Superior temporal gyrus (tissue), 1 donor: ENCODE results near the gene SPATS2.

Experiments
- DNase-seq: peaks from one replicate; pipeline ENCODE4 v3.0.0-alpha.2; 2016; ENCODE audit errors: extremely low spot score

Gene SPATS2

DNA sequence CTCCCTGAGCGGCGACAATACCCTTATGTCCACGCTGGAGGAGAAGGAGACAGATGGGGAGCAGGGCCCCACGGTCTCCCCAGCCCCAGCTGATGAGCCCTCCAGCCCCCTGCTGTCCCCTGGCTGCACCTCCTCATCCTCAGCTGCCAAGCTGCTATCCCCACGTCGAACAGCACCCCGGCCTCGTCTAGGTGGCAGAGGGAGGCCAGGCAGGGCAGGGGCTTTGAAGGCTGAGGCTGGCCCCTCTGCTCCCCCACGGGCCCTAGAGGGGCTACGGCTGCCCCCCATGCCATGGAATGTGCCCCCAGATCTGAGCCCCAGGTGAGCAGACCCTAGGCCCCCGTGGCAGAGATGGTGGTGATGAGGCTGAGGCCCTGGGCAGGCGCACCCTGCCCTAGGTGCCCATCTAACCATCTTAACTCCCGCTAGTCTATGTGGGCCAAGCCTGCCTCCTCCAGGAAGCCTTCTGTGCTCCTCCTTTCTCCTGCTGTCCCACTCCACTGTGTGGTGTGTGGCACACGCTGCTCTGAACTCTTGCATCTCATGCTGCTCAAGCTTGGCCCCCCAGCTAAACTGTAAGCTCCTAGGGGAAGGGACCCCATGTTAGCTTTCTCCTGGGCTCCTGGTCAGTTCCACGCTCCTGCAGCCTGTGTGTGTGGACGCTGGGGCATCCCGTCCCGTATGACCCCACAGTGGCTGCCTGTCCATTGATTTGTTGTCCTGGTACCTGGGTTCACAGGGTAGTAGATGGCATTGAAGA lies 188.5 kb downstream of the SPATS2 start:
- DNase-seq = no peak

DNA sequence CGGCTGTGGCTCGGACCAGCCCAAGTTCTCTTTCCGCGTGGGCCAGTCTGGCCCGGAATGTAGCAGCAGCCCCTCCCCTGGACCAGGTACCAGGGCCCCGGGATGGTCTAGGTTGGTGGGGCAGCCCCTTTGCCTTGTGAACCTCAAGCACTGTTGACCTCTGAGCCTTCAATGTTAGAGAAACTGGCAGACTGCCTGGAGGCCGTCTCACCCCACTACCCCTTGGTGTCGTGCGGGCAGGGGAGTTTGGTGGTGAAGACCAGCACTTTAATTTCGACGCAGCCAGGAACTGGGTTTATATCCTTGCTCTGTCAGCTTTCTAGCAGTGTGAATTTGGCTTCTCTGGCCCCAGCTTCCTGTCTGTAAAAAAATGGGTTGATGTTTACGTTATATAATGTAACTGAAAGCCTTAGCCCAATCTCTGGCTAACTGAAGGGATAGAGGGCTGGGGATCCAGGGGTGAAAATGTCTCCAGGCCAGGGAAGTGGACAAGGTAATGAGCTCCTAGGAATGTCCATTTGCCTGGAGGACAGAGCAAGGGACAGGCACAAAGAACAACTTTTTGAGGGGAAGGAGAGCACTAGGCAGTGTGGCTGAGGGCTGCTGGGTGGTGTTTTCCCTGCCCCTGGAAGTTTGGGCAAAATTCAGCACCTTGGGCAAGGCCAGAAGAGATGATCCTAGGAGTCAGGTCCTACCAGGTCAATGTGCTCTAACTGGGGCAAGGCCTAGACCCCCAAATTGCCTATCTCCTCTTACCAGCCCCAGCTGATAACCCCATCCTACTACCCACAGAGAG lies 189.3 kb downstream of the SPATS2 start:
- DNase-seq = no peak

DNA sequence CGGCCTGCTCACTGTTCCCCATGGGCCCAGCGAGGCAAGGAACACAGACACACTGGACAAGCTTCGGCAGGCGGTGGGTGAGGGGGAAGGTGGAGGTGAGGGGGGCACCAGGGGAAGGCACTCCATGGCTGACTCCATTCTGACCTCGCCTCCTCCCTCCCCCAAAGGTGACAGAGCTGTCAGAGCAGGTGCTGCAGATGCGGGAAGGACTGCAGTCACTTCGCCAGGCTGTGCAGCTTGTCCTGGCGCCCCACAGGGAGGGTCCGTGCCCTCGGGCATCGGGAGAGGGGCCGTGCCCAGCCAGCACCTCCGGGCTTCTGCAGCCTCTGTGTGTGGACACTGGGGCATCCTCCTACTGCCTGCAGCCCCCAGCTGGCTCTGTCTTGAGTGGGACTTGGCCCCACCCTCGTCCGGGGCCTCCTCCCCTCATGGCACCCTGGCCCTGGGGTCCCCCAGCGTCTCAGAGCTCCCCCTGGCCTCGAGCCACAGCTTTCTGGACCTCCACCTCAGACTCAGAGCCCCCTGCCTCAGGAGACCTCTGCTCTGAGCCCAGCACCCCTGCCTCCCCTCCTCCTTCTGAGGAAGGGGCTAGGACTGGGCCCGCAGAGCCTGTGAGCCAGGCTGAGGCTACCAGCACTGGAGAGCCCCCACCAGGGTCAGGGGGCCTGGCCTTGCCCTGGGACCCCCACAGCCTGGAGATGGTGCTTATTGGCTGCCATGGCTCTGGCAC lies 190.1 kb downstream of the SPATS2 start:
- DNase-seq = no peak

DNA sequence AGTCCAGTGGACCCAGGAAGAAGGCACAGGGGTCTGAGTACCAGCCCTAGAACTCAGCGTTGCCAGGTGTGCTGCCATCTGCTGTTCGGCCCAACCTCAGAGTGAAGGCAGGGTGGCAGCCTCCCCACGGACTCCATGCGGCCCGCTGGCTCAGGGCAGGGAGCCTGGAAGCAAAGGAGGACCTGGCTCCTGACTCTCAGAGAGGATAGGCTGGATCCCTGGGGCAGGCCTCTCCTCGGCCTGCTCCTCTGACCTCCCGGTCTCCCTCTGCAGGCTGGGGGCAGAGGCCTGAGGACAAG lies 190.6 kb downstream of the SPATS2 start:
- DNase-seq = no peak

DNA sequence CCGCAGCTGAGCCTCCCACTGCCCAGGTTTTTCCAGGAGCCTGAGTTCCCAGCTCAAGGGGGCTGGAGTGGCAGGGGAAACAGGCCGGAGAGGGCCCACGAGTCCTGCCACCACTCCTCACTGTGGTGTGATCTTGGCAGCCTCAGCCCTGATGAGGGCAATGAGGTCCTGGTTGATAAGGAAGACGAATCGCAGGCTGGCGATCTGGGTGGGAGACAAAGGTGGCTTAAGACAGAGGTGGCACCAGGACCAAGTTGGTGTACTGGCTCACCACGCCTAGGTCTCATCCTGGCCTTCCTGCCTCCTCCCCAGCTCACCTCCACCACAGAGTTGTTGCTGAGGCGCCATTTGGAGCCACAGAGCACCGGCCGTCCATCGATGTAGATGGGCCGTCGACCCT lies 191.3 kb downstream of the SPATS2 start:
- no peak for DNase-seq

DNA sequence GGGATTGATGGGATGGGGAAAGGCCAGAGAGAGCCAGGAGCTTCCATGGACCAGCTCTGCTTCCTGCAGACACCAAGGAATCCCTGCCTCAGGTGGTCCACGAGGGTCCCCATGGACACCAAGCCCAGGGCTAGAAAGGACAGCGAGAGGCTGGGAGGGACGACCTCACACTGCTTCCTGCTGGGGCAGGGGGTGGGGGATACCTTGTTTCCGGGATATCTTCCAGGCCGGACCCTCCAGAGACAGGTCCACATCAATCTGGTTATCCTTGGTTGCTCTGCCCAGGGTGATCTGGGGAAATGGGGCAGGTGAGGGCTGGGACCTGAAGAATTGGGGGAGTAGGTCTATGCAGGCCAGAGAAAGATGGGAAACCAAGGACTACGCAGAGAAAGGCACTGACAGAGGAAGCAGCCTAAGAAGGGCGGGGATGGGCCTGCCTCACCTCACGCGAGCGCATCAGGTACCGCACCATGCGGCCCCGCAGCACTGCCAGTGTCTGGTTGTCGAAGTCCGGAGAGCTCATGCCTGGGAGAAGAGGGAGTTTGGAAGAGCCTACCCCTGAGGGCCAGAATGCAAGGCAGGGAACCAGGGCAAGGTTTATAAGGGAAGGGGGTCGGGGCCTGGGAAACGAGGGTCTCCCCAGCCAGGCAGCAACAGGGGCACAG lies 191.9 kb downstream of the SPATS2 start:
- DNase-seq = no peak

DNA sequence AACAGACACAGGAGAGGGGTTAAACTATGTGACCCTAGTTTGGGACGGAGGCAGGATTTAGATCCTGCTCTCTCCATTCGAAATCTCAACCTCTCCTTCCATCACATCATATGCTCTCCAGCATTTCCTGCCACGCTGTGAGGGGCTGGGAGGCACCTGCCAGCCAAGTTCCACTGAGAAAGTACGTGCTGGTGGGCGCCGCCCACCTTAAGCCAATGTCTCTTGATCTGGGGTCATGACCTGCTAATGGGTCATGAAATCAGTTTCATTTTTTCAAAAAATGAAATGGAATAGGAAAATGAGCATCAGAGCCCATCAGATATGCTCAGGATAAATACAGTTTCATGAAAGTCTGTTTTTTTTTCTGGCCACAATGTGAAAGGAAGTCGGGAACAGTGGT lies 193.4 kb downstream of the SPATS2 start:
- DNase-seq = no peak

DNA sequence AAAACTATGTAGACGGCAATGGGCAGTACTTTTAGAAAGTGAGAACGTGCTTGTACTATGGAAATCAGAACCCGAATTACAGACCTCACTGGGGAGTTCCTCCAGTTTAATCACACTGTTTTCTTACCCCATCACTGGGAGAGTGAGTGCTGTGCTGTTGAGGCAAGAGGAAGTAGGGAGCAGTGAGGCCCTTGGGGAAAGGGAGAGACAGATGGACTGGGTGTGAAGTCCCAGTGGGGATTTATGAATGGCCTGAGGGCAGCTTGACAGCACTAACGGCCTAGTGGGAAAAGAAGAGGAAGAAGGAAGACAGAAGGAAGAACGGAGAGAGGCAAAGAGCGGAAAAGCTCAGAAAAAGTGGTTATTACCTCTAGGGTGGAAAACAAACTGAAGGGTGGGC lies 195.0 kb downstream of the SPATS2 start:
- no peak for DNase-seq

DNA sequence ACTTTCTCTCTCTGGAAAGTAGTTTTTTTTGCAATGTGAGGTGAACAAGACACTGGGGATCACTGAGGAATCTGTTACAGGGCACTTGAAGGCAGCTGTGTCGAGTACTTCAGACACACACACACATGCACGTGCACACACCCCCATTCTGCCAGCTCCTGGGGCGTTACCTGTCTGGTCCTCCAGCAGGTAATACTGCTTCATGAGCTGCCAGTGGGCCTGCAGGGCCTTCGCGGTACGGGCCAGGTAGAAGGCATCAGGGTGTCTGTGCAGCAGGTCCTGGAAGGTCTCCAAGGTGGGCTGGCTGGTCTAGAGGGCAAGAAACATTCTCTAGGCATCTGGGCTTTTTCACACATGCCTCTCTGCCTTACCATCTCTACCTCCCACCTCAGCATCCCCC lies 195.6 kb downstream of the SPATS2 start:
- no peak for DNase-seq

DNA sequence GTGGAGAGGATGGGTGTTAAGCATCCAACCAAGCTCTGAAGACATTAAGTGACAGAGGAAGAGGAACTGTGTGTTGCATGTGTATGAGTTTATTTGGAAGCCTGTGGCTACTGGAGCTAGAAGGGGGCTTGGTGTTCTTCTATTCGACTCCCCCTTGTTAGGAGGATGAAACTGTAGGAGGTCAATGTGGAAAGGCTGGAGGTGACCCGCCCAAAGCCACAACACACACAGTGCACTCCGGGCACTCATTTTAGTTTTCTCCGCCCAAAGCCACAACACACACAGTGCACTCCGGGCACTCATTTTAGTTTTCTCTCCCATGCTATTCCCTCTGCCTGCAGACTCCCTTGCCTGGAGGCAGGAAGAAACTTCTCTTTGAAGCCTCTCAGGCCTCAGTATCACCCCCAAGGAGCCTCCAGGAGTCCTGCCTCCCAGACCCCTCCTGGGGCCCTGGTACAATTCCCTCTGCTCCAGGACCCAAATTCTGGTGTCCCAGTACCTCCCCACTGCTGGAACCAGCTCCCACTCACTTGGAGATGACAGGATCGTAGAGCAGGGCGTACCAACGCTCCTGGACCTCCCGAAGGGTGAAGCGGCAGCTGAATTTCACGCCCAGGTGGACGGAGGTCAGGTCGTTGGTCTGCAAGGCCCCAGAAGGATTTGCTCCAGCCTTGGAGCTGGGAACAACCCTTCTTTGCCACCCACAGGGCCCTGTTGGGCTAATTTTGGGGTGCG lies 196.9 kb downstream of the SPATS2 start:
- DNase-seq = no peak

DNA sequence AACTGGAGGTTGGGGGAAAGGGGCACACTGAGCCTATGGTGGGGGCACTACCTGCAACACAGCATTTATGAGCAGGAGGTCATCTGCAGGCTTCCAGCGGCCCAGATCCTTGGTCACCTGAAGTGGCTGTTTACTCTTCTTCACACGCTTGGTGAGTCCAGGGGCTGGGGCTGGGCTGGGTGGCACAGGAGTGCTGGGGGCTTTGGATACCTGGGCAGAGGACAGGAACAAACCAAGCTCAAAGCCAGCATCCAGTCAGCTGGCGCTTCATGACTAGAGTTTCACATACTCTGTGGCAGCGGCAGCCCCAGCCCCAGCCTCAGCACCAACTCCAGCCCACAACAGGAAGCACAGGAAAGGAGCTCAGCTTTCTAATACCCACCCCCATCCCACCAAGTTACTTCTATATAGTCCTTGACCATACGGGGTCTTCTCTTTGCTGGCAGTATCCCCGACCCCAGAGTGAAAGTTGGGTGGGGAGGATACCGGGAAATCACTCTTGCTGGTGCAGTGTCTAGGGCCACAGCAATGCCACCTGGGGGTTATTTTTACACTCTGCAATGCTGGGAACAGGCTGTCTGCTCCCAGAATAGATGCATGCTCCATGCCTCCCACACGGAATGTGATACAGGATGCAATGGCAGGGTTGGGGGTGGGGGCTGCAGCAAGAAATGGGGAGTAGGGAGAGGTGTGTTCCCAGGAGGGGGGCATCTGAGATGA lies 197.6 kb downstream of the SPATS2 start:
- peak; percentile 54 for DNase-seq

DNA sequence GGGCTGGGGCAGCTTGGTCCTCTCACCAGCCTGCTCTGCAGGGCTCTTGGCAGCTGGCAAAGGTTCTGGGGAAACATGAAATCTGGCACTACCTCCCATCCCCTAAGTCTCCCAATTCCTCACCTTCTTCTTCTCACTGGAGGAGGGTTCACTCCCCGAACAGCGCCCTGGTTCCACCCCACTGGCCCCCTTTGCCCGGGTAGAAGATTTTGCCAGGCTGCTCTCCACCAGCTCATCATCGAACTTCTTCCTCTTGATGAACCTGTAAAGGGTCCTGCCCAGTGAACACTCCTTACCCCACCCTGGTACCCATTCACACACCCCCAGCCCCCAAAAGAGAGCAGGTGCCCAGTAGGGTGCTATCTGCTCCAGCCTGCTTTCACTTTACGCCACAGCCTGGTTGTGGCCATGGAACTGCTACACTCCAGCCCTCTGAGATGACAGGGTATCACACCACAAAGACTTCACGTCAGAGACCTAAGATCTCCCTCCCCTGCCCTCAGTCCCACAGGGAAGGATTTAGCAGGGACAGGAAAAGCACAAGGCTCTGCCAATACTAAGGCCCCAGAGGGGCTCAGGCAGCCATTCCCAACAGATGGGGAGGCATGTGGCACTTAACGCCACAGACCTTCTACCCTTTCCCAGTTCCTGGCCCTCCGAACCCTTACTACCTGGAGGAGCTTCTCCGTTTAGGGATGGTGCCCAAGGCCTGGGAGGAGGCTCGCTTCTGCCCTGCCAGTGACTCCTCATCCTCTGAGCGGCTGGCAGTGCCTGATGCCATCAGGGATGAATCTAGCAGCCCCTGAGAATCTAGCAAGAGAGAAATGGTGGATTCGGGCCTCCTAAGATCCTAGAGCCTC lies 198.4 kb downstream of the SPATS2 start:
- DNase-seq = no peak

DNA sequence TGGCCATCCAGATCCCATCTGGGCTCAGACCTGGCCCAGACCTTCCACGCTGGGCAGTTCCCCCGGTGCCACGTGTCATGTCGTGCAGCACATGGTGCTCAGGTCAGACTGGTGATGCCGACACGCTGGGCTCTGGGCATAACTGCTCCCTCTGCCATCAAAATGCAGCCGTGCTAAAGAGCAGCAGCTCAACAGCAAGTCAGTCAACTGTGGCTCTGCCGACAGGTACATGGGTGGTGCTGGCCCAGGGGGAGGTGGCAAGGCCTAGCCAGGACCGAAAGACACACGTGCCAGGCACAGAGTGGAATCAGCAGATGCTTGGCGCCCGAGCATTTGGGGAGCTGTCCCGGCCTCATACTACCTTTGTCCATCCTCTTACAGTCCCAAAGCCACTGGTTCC lies 199.1 kb downstream of the SPATS2 start:
- DNase-seq = no peak

DNA sequence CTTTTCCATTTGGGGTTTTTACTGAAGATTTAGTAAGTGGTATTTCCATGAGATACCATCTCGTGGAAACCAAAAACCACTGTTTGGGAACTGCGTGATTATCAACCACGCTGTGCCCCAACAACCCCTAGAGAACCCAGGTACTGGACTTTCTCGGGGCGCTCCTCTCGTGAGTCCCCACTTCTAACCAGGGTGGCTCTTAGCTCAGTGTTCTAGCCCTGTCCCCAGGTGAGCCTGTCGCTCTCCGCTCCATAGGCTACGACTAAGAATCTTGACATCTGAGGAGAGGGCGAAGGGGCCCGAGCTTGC lies 200.0 kb downstream of the SPATS2 start:
- DNase-seq = no peak

DNA sequence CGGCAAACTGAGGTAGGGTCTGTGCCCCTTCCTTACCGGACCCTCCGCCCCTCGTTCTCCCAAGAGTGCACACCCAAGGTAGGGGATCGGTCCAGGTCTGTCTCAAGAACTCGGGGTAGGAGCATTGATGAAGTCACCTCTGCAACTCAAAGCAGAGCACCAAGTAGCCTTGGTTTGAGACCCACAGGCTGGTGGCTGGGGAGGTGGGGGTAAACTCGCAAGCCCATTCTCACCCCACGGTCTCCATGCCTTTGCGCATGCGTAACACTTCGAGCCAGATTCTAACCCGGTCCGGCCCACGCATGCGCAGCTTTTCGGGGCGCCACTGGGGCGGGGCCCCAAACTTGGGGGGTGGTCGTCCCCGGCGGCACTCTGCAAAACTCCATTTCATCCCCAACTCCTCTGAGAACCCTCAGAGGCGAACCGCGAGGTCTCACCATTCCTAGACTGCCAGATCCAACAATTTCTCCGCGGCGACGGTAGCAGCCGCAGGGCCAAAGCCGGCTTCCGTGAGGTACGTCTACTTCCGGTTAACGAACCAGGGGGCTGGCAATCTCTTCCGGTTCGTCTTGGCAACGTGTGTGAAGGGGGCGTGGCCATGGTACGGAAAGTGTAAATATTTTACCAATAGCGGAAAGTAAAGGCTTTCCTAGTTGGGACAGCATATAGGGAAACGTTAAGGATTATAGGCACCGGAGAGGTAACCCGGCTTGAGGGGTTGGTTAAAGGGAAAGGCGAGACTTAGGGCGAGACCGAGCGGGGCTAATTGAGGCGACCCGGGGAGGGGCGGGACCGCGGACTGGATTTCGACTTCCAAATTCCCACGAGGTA lies 200.6 kb downstream of the SPATS2 start, which contains the start of gene MCRS1:
Gene MCRS1 (minus strand): TSS at position 532 of the 831 bp plus-strand sequence. CDS start 1,411 bp downstream, outside the sequence.
- DNase-seq = peak; percentile 96

DNA sequence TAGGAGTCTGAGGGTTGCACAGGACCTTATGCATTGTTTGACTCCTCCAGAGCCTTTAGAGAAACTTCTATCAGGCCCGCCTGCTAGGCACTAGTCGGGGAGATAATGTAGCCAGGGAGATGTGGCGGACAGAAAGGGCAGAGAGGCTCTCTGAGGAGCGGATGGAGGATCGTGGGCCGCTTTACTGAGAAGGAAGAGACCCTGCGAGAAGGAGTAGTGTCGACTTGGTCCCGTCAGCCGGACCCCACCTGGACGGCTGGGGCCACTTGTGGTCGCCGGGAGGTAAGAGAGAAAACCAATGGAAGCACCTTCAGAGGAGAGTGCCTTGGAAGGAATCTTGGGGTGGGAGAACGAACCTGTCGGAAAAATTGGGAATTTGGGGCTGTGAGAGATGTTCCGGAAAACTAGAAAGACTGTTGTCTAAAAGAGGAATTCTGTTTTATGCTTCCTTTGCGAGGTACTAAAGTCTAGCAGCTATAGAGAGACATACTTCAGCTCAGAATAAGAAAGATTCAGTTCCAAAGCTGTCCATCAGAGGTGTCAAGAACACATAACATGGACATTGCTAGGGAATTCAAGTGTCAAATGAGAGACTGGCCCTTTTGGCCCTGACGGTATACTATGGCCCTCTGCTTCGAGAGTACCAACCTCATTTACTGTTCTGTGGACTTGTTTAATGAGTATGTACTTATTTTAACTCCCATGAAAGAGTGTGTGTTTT lies 201.3 kb downstream of the SPATS2 start:
- DNase-seq = no peak
